NCI-H1105 treated with DMSO at 0.1 percent for 48 hours (cell line): Measurements from ENCODE around the gene KCND1.

Experiments used
- DNase-seq: peaks from one replicate; lab custom pipeline; 2025; lab: John Stamatoyannopoulos, UW

KCND1 gene

GRCh38 chrX:48937054-48937907, 34.4 kb downstream of the KCND1 start:
- DNase-seq = no peak

- DNase-seq = no peak
Observed at GRCh38 chrX:48936429-48937053, 35.1 kb downstream of the KCND1 start.

GRCh38 chrX:48935301-48935670, 36.4 kb downstream of the KCND1 start:
- DNase-seq = no peak

GRCh38 chrX:48934581-48935300, 36.9 kb downstream of the KCND1 start:
- no peak for DNase-seq

- no peak for DNase-seq
Observed at GRCh38 chrX:48933757-48934156, 37.9 kb downstream of the KCND1 start.

- DNase-seq = no peak
Observed at GRCh38 chrX:48927736-48928382, 43.8 kb downstream of the KCND1 start.

- DNase-seq = no peak
Observed at GRCh38 chrX:48927123-48927522, 44.5 kb downstream of the KCND1 start.

- no peak for DNase-seq
Observed at GRCh38 chrX:48924270-48924669, 47.4 kb downstream of the KCND1 start.

- DNase-seq = no peak
Observed at GRCh38 chrX:48923771-48924170, 47.9 kb downstream of the KCND1 start.

- no peak for DNase-seq
Observed at GRCh38 chrX:48920718-48921104, 50.9 kb downstream of the KCND1 start.

- DNase-seq = no peak
Observed at GRCh38 chrX:48919947-48920717, 51.5 kb downstream of the KCND1 start.

- no peak for DNase-seq
Observed at GRCh38 chrX:48919360-48919841, 52.2 kb downstream of the KCND1 start.

GRCh38 chrX:48918643-48919340, 52.9 kb downstream of the KCND1 start, which contains the start of gene PIM2:
Gene PIM2, minus strand, starts transcription at chrX:48919024. Its CDS starts 190 bp downstream, at chrX:48918834.
- DNase-seq = peak; percentile 93

GRCh38 chrX:48918301-48918642, 53.4 kb downstream of the KCND1 start:
- DNase-seq = no peak

- peak; percentile 87 for DNase-seq
Observed at GRCh38 chrX:48917139-48918001, 54.3 kb downstream of the KCND1 start.

GRCh38 chrX:48914593-48915493, 56.8 kb downstream of the KCND1 start:
- no peak for DNase-seq

GRCh38 chrX:48913605-48914366, 57.9 kb downstream of the KCND1 start:
- no peak for DNase-seq
